Measurements from ENCODE around the gene PTCHD4.

DNA sequence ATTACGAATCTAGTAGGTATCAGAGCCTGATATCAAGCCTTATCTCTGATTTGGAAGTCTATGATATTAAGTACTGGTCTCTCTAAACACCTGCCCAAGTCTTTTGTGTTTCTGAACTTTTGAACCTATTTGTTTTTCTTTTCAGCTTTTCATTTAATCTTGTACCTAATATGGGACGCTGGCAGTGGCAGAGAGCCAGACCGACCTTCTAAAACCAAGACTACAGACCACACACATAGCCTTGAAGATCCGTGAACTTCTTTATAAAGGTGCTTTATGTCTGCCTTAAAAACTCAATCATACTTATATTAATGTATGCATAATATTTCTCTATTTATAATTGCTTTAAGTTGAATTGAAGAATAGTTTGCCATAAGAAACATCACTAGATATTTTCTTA, 12.6 kb upstream of the PTCHD4 start:
- TF ChIP-seq POLR2A (IDR thresholded peaks at IDR 0.05; ENCODE audit: low read depth, low read length) (no peak), TAF1 (IDR thresholded peaks at IDR 0.05; ENCODE audit: borderline replicate concordance, low read depth, low read length) (no peak)

Measured in GM12892 (cell line).